NCI-H2196 (cell line): ENCODE measurements around the gene NPC2.
"Not testable (repeated sequence)": the region's sequence is repeated elsewhere in the genome, so short reads cannot be mapped to it uniquely, and the experiment has no call there.

Source experiments
- DNase-seq: peaks from one replicate; lab custom pipeline; 2025; ENCODE audit not compliant: unreplicated experiment; lab: John Stamatoyannopoulos, UW

Gene NPC2

DNA sequence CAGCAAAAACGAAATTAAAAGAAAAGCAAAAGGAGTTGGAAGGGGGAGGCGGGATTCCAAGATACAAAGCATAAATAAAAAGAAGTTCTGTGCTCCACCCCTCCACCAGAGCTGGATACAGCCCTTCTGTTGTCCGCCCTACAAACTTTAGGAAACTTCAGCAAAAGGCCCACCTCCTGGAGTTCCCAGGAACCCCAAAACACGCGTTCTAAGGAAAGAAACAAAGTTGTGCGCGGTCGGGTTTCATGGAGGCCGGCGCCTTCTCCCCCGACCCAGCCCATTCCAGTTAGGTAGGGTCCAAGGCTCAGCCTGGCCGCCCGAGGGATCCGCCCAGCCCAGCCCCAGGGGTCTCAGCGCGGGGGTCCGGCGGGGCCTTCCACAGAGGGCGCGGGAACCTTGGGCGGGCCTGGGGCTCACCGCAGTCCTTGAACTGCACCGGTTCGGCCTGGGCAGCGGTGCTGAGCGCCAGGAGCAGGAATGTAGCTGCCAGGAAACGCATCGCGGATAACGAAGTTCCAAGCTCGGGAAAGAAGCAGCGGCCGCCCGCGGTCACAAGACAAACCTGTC, at the start of gene NPC2:
Gene NPC2 (minus strand): TSS at position 530 of the 567 bp plus-strand sequence. CDS start 31 bp downstream, at position 499.
- DNase-seq: no peak

DNA sequence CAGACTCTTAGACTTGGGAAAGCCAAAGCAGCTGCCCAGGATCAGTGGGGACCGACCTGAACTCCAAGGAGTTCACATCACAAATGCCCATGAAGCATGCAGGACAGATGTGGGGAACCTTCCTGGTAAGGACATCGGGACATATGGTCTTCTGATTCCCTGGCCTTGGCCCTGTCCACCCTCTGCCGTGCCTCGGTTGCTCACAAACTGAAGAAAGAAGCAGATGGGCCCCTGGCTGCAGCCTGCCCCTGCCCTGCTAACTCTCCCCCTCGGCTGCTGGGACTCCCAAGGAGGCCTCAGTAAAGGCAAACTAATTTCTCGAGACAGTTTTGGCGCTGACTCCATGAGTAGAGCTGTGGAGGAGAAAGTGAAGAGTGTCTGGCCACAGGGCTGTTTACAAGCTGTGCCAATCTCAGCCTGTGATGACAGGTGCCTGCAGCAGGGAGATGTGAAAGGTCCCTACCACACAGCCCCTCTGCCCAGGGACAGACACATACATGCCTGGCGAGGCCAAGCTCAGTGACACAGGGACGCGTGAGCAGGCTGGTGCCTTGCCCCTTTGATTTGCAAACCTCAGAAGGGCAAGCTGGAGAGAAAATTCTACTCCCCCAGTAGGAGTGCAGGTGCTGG, 49.1 kb upstream of the NPC2 start:
- DNase-seq: no peak

DNA sequence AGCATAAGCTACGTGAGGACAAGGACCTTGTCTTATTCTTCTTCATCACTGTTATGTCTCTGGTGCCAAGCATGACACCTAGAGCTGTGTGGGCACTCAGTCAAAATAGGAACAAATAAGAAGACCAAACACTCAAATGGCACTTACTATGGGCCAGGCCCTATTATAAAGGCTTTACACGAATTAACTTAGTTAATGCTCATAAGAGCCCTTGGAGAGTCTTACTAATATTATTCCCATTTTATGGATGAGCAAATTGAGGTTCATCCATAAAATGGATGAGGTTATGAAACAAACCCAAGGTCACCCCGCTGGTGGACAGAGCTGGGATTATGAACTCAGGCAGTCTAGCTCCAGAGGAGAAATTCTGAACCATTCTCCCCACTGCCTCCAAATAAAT, 48.1 kb upstream of the NPC2 start:
- no peak for DNase-seq

DNA sequence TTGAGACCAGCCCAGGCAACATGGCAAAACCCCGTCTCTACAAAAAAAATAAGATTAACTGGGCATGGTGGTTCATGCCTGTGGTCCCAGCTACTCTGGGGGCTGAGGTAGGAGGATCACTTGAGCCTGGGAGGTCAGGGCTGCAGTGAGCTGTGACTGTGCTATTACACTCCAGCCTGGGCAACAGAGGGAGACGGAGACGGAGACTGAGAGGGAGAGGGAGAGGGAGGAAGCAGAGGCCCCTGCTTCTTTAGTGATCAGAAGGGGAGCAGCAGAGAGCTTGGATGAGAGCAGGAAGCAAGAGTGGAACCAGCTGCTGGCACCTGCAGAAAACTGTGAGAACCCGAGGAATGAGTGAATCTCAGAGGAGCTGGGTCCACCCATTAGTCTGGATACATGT, 46.4 kb upstream of the NPC2 start:
- DNase-seq: no peak

DNA sequence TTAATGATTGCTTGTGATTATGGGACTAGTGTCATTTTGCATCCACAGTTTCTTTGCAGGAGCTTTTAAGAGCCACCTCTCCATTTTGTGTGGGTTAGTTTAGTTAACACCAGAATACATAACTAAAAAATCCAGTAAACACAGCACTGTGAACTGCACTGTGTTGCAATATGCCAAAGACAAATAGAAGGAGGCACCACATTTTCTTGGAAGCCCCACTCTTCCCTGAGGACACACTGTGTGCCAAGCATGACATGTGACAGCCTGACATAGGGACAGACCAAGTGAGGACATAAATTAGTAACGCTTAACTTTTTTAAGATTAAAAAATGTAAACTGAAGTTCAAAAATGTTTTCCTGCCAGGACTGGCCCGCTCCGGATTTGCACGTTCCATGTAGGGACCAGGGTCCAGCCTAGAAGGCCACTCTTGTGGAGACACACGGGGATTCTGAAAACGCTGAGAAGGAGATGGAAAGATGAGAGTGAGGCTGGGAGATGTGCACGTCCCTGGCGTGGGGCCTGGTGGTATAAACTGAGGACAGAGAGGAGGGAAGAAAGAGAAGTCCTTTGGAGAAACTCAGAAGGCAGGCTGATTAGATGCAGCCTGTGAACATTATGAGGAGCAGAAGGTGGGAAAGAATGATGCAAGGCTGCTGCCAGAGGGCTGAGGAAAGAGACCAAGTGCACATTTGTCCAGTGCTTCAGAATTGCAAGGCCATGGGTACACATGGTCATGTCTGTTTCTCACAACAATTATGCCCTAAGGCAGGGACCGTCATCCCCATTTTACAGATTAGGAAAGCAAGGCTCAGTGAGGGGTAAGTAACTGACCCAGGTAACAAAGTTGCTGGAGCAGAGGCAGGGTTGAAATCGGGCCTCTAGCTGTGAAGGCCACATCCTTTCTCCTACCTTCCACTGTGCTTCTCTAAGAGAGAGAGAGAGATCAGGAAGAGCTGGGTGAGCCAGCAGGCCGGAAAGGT, 45.6 kb upstream of the NPC2 start:
- DNase-seq: no peak

DNA sequence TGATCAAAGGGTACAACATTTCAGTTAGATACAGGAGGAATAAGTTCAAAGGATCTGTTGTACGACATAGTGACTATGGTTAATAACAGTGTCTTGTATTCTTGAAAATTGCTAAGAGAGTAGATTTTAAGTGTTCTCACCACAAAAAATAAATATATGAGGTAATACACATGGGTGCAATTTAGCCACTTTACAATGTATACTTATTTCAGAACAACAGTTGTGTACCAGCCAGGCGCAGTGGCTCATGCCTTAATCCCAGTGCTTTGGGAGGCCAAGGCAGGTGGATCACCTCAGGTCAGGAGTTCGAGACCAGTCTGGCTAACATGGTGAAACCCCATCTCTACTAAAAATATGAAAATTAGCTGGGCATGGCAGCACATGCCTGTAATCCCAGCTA, 43.2 kb upstream of the NPC2 start:
- not testable (repeated sequence) for DNase-seq

DNA sequence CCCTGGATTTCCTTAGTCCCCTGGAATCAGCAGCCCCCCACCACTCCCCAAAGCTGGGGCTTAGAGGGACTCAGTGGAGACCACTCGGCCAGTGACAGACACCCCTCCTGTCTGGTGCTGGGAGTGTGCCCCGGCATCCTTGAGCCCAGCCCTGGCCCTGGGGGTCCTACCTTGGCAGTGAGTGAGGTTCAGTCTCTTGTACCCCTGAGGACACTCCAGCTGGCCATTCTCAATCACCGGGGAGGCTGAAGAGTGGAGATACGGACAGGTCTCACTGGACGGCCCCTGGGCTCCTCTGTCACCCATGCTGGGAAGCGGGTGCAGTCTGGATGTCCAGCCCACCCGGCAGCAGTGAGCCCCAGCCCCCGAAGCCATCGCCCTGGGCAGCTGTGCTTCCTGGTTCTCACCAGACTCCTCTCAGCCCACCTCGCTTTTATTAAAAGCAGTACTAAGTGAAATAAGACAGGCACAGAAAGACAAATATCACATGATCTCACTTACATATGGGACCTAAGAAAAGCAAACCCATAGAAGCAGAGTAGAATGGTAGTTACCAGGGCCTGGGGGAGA, 42.7 kb upstream of the NPC2 start:
- DNase-seq: no peak

DNA sequence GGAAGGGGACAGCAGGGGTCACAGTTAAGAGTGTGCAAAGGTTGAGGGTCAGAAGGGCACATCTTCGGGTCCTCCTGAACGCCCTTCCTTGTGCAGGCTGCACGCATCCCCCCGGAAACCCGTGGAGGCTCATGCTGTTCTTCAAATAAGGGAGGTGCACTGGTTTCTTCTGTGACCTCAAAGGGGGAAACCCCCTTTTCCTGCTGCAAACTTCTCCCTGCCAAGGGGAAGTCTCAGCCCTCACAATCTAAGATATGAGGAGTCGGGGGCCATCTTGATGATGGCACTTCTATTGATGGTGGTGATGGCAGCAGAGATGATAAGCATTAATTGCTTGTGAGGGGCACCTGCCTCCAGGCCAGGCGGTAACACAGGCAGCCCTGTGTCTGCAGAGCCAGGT, 40.5 kb upstream of the NPC2 start:
- DNase-seq: no peak

DNA sequence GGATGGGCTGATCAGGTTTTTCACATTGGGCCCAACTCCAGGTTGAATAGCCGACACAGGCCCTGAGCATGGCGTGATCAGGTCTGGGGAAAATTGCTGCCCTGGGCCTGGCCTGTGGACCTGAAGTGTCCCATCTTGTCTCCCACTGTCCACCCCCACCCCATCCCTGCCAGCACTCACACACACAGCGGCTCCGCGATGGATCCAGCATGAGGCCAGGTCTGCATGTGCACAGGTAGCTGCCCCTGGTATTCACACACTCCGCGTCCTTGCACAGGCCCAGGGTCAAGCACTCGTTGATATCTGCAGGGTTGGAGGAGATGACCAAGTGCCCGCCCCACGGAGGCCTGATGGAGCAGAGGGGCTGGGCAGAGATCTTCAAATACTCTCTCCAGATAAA, 39.1 kb upstream of the NPC2 start:
- DNase-seq: no peak

DNA sequence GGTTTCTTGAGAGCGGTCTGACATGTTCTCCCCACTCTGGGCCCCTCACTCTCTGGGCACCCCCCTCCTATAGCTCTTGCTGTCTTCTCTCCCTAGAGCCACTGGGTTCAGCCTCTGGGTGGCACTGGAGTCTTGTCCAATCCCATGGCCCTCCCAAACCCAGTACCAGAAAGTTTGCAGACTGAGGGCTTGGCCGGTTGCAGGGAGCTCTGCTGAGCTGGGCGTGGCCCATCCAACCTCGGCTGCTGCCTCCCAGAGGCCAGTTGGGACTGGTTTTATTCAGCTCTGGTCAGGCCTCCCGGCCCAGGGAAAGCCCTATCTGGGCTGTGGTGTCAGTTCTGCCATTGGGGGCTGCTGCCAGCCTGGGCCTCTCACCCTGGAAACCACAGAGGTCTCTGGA, 38.4 kb upstream of the NPC2 start:
- no peak for DNase-seq

DNA sequence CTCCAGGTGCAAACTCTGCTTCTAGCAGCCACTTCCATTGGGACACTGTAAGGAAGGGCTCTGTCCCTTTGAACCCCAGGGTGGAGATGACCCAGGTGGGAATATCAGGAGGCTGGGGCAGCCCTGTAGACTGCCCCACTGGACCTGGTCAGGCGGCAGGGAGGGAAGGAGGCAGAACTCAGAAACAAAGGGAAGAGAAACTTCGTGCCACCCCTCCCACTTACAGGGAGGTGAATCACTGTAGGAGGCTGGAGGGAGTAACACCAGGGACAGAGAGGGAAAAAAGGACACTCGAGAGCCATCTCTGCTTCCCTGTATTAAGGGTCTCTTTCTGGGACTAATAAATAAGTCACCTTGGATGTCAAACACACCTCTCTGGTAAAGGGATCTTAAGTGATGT, 37.9 kb upstream of the NPC2 start:
- no peak for DNase-seq

DNA sequence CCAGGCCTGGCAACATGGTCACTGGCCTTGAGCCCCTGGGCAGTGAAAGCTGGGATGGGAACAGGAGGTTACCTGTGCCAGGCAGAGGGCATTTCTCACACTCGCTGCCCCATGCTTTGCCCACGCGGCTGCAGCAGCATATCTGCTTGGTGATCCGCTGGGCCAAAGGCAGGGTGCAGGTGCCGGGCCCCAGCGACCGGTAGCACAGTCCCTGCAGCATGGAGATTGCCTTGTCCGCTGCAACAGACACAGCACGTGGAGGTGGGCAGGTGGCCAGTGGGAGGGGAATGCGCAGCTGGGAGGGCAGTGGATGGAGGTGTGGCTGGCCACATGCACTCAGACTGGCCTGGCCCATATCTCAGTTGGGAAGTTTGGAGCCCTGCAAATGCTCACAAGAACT, 35.8 kb upstream of the NPC2 start:
- peak; percentile 80 for DNase-seq

DNA sequence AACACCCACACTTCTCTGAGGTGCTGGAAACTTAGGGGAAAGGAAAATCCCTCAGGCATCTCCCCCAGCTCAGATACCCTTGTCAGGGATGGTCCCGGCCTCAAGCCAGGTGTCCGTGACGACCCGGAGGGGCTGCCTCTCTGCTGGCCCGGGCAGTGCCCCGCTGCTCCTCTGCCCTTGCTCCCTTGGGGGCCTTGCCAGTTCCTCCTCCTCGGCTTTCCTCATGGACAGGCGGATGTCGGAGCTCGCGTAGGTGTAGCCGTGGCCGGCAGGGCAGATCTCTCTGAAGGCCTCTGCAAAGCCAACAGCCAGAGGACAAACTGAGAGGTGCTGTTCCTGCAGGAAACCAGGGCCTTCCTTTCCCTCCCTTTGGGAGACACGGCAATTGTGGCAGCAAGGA, 35.3 kb upstream of the NPC2 start:
- no peak for DNase-seq

DNA sequence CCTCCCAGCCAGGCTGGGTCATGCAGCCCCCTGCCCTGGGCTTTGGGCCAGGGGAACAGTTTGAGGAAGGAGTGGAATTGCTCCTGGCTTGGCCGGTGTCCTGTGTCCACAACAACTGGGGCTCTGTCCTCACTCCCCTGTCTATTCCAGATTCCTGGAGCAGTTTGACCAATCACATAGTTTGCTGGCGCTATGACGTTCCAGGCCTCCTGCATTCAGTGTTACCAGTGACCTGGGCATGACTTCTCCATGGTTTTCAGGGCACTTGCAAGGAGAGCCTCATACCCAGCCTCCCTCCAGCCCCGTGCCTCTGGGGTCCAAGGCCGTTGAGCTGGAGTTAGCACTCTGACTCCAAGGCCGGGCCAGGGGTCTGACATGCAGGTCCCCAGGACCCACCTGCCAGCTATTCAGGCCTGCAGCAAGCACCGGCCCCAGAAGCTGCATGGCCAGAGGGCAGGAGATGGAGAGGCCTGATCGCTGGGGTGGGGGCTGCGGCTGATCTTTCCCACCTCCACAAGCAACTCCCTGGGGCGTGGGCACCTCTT, 34.7 kb upstream of the NPC2 start:
- no peak for DNase-seq

DNA sequence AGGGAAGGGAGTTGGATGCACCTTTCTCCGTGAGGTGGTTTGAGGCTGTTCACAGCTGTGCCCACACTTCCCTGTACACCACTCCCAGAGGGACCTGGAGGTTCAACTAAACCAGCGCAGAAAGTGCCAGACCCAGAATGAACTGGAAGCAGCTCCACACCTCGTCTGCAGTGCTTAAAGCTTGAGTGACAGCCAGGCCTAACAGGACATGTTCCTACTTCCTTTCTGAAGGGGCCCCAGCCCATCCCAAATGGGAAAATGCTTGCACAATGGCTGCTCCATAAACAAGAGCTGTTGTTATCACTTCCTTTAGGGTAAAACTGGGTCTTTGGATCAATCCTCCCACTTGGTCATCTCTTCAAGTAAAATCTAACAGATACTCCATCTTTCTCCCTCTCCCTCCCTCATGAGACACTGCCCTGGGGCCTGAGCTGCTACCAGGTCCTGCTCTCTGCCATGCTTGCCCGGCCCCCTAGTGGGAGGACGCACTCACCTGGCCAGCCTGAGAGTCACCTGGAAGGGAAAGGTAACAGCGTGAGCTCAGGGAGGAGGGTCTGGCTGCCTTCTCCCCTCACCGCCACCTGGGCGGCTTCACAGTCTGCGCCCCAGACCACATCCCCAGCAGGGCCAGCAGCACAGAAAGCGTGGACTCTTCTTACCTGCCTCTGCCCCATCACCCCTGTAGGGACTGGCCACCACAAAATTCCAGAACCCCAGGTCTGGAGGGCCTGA, 33.9 kb upstream of the NPC2 start:
- DNase-seq: no peak

DNA sequence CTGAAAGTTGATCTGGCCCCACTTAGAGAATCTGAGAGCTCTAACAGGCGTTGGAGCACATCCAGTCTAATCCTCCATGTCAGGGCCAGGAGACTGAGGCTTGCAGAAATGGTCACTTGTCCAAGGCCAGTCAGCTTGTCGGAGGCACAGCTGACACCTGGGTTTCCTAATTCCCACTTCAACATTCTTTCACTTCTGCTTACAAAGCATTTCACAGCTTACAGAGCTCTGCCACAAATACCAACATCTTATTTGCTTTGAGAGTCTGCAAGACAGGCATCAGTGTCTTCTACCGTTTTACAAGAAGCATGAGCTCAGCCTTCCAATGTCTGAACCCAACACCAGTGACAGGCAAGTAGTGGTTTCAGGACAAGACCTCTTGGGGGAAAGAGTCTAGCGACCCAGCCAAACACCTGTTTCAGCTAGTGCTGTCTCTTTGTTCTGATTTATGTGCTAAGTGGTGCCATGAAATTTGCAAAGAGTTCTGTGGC, 32.3 kb upstream of the NPC2 start:
- DNase-seq: no peak

DNA sequence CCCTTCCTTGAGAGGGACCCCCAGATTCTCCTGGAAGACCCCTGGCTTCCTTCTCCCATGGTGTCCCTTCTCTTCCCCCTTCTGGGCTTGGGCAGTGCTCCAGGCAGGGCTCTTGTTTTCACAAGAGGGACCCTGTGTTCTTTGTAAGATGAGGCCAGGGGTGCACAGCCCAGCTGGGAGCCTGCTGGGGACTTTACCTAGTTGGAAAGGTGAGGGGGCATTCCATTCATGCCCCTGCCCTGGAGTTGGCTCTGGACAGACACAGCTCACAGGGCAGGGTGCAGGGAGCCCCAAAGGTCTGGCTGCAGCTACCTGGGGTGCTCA, 31.7 kb upstream of the NPC2 start:
- no peak for DNase-seq

DNA sequence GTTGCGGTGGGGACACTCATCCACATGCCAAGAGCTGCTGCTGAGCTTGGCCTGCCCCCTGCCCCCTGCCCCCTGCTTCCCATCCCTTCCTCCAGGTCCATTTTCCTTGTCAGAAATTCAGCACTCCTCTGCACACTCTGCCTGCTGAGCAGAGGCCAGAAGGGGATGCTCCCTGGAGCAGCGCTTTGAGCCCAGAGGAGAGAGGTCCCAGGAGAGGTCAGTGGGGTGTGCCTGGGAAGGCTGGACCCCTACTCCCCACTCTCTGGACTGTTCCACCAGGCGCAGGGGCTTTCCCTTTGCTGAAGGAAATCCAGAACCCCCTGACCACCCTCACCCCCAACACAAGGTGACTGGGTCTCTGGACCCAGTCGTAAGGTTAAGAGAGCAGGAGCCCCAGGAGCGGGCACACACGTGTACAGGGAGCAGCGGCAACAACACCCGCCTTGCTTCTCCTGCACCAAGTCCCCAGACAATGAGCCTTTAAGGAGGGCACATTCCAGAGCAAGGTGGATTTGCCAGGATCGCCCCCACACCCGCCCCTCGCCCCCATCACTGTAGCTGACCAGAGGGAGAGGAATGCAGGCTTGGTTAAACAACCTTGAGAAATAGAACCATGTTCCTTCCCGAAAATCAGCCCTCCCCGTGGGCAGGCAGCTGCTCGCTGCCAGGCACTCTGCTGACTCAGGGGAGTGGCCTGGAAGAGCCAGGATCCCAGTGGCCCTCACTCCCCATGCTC, 31.1 kb upstream of the NPC2 start:
- no peak for DNase-seq

DNA sequence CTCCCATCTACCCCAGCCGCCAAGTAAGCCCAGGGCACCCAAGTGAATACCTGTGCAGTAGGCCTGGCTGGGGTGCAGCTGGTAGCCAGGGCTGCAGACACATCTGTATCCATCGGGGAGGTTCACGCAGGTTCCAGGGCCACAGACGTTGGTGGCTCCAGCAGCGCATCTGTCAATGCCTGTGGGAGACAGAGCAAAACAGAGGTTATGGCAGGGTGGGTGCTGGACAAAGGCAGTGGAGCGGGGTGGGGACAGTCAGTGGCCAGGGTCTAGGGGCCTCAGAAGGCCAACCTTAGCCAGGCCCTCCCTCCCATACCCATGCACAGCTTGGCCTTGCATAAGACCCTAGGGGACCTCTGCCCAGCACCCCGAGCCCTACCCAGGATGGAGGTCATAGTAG, 29.6 kb upstream of the NPC2 start:
- no peak for DNase-seq

DNA sequence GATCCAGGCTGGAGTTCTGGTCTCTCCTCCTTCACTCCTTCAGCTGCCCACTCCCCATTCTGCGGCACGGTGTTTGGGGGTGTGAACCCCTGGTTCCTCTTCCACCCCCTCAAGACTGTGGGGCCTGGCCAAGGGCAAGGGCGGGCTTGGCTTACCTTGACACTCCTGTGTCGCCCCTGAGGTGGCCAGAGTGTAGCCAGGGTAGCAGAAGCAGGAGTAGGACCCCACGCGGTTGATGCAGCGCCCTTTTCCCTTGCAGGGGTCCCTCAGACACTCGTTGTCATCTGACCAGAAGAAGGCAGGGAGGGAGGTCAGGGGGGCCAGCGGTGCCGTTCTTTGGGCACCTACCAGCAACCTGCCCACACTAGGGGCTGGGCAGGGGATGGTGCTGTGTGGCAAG, 28.7 kb upstream of the NPC2 start:
- DNase-seq: no peak
